Astrocyte (in vitro differentiated cells and primary cell): ENCODE measurements around the gene MRPS12. TPM values are rescaled to one million over a fixed set of nuclear protein-coding genes. Genes with fewer than 3 reads are reported as not detected.

ENCODE experiments used
- DNase-seq: peaks from one replicate; pipeline ENCODE4 v3.0.0-alpha.2; 2010; ENCODE audit warnings: low read depth
- FAIRE-seq: peaks from 2 replicates; lab custom pipeline; 2011; peaks lifted over from hg19 to GRCh38; lab: Jason Lieb, UNC
- H2AFZ ChIP-seq: 2 replicates; pipeline ENCODE4 v1.6.0; 2012; ENCODE audit warnings: low read depth, low read length, inconsistent platforms
- H3K27ac ChIP-seq: 2 replicates; pipeline ENCODE4 v1.5.1; 2011; ENCODE audit warnings: low read depth, low read length, inconsistent platforms
- H3K27me3 ChIP-seq: 2 replicates; pipeline ENCODE4 v1.6.0; 2011; ENCODE audit warnings: low read length, inconsistent platforms; ENCODE audit not compliant: insufficient read depth
- H3K36me3 ChIP-seq: 2 replicates; pipeline ENCODE4 v1.5.1; 2011; ENCODE audit warnings: low read length, inconsistent platforms; ENCODE audit not compliant: insufficient read depth
- H3K4me1 ChIP-seq: 2 replicates; pipeline ENCODE4 v1.5.1; 2011; ENCODE audit warnings: low read length, inconsistent platforms; ENCODE audit not compliant: insufficient read depth
- H3K4me2 ChIP-seq: 2 replicates; pipeline ENCODE4 v1.6.0; 2012; ENCODE audit warnings: low read length, inconsistent platforms
- H3K4me3 ChIP-seq: 2 replicates; pipeline ENCODE4 v1.5.1; 2011; ENCODE audit warnings: low read depth, mild to moderate bottlenecking, low read length, inconsistent platforms; ENCODE audit not compliant: insufficient read depth
- H3K79me2 ChIP-seq: 2 replicates; pipeline ENCODE4 v1.6.0; 2012; ENCODE audit warnings: mild to moderate bottlenecking, low read length, inconsistent platforms; ENCODE audit not compliant: insufficient read depth
- H3K9ac ChIP-seq: 2 replicates; pipeline ENCODE4 v1.6.0; 2012; ENCODE audit warnings: mild to moderate bottlenecking, low read length, inconsistent platforms
- H3K9me3 ChIP-seq: 2 replicates; pipeline ENCODE4 v1.5.1; 2012; ENCODE audit warnings: low read depth, mild to moderate bottlenecking, low read length, inconsistent platforms; ENCODE audit not compliant: insufficient read depth
- H4K20me1 ChIP-seq: 2 replicates; pipeline ENCODE4 v1.6.0; 2012; ENCODE audit warnings: low read length, inconsistent platforms; ENCODE audit not compliant: insufficient read depth
- H3K27ac Mint-ChIP-seq: one replicate; pipeline ENCODE4 v1.8.0; 2021; ENCODE audit warnings: mild to moderate bottlenecking, mixed read lengths; ENCODE audit not compliant: unreplicated experiment
- H3K27me3 Mint-ChIP-seq: one replicate; pipeline ENCODE4 v1.8.0; 2021; ENCODE audit warnings: low read depth, mixed read lengths; ENCODE audit not compliant: unreplicated experiment
- H3K36me3 Mint-ChIP-seq: one replicate; pipeline ENCODE4 v1.8.0; 2021; ENCODE audit warnings: low read depth, mixed read lengths; ENCODE audit not compliant: unreplicated experiment
- H3K4me1 Mint-ChIP-seq: one replicate; pipeline ENCODE4 v1.8.0; 2021; ENCODE audit warnings: low read depth, mixed read lengths; ENCODE audit not compliant: unreplicated experiment
- H3K4me3 Mint-ChIP-seq: one replicate; pipeline ENCODE4 v1.8.0; 2021; ENCODE audit warnings: mild to moderate bottlenecking, moderate library complexity, mixed read lengths; ENCODE audit not compliant: unreplicated experiment
- H3K9me3 Mint-ChIP-seq: one replicate; pipeline ENCODE4 v1.8.0; 2021; ENCODE audit warnings: mild to moderate bottlenecking, mixed read lengths; ENCODE audit not compliant: unreplicated experiment
- EZH2 ChIP-seq: IDR thresholded peaks from 2 replicates; pipeline ENCODE4 v1.6.1; 2012; ENCODE audit warnings: mild to moderate bottlenecking, low read length, inconsistent platforms; ENCODE audit not compliant: insufficient read depth
- total RNA-seq: library from RNA; stranded (reverse); gene quantifications from 2 replicates; pipeline ENCODE4 v1.2.1, GENCODE V29; 2021
- TF ChIP-seq, protein P1 (sequence below): IDR thresholded peaks from 2 replicates; pipeline ENCODE4 v1.5.1; 2011; ENCODE audit warnings: low read depth, mild to moderate bottlenecking, inconsistent platforms, low read length, moderate library complexity; ENCODE audit not compliant: insufficient read depth

Gene MRPS12
- total RNA-seq, 1 donor from 2014 or later = 59.5 TPM

DNA sequence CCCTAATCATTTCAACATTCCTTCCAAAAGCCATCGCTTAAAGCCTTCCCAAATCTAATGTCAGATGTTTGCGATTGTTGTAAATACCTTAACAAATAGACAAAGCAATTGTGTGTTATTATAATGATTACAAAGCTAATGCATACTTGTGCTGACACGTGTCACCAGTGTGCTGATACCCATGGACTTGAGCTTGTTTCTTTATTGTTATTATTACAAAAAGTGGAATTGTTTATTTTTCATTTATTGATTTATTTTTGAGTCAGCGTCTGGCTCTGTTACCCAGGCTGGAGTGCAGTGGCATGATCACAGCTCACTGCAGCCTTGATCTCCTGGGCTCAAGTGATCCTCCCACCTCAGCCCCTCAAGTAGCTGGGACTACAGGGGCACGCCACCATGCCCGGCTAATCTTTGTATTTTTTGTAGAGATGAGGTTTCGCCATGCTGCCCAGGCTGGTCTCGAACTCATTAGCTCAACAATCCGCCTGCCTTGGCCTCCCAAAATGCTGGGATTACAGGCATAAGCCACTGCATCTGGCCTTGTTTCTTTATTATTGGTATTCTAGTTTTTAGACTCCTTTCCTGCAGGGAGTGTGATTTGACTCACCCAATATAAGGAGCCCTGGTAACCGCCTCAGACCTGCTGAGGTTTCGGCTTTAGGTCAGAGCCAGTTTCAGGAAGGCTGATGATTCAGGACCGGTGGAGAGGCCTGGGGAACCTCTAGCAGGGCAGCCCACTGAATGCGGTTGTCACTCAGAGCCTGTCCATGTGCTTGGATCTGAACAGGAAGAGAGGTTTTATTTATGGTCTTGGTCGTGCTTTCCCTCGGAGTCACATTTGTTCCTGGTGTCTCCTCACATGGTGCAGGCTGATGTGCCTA is 46.9 kb downstream of the MRPS12 start:
- peak; percentile 35 for DNase-seq
- Histone ChIP-seq H3K4me1 (peaks cover 14% of the 10 kb centered on the region), H2AFZ (no peak overlapping the region), H3K9me3 (peaks cover 9% of the 10 kb centered on the region), H3K79me2 (peaks cover 6% of the 10 kb centered on the region), H3K9ac (no peak overlapping the region), H3K27me3 (no peaks in the 10 kb centered on the region), H3K4me3 (no peak overlapping the region), H3K4me2 (no peak overlapping the region), H3K36me3 (no peaks in the 10 kb centered on the region), H4K20me1 (no peaks in the 10 kb centered on the region), H3K27ac (no peak overlapping the region)
- Mint-ChIP-seq H3K4me3 (no peak overlapping the region), H3K36me3 (peaks cover 1% of the 10 kb centered on the region), H3K4me1 (peaks cover 15% of the 10 kb centered on the region), H3K27ac (peak overlapping the region; percentile 47), H3K9me3 (peaks cover 5% of the 10 kb centered on the region), H3K27me3 (no peaks in the 10 kb centered on the region)
- TF ChIP-seq, protein P1, sequence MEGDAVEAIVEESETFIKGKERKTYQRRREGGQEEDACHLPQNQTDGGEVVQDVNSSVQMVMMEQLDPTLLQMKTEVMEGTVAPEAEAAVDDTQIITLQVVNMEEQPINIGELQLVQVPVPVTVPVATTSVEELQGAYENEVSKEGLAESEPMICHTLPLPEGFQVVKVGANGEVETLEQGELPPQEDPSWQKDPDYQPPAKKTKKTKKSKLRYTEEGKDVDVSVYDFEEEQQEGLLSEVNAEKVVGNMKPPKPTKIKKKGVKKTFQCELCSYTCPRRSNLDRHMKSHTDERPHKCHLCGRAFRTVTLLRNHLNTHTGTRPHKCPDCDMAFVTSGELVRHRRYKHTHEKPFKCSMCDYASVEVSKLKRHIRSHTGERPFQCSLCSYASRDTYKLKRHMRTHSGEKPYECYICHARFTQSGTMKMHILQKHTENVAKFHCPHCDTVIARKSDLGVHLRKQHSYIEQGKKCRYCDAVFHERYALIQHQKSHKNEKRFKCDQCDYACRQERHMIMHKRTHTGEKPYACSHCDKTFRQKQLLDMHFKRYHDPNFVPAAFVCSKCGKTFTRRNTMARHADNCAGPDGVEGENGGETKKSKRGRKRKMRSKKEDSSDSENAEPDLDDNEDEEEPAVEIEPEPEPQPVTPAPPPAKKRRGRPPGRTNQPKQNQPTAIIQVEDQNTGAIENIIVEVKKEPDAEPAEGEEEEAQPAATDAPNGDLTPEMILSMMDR = no peak
- no peak for TF ChIP-seq EZH2
- FAIRE-seq = no peak

DNA sequence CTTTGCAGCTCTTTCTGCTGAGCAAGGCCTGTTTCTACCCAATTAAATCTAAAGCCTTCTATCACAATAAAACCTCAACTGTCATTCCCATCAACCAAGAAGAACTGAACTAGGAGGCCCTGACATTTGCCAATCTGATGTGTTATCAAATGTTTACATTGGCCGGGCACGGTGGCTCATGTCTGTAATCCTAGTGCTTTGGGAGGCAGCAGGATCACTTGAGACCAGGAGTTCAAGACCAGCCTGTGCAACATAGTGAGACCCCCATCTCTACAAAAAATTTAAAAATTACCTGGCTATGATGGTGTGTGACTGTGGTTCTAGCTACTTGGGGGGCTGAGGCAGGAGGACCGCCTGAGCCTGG is 47.6 kb downstream of the MRPS12 start:
- H3K4me1 ChIP-seq = peaks cover 14% of the 10 kb centered on the region
- H3K27me3 ChIP-seq = no peaks in the 10 kb centered on the region
- peaks cover 4% of the 10 kb centered on the region for H3K79me2 ChIP-seq
- no peaks in the 10 kb centered on the region for H3K36me3 ChIP-seq
- no peak overlapping the region for H3K4me2 ChIP-seq
- no peak overlapping the region for H3K9ac ChIP-seq
- no peak overlapping the region for H3K4me3 ChIP-seq
- H3K9me3 Mint-ChIP-seq = peaks cover 5% of the 10 kb centered on the region
- no peaks in the 10 kb centered on the region for H3K27me3 Mint-ChIP-seq
- H3K27ac ChIP-seq = no peak overlapping the region
- H3K36me3 Mint-ChIP-seq = peaks cover 1% of the 10 kb centered on the region
- FAIRE-seq (no peak), DNase-seq (no peak)
- H4K20me1 ChIP-seq = no peaks in the 10 kb centered on the region
- no peak overlapping the region for H3K27ac Mint-ChIP-seq
- H3K4me1 Mint-ChIP-seq = peaks cover 15% of the 10 kb centered on the region
- TF ChIP-seq EZH2 = no peak
- TF ChIP-seq, protein P1 = no peak
- H3K9me3 ChIP-seq = peaks cover 9% of the 10 kb centered on the region
- H3K4me3 Mint-ChIP-seq = no peak overlapping the region
- no peak overlapping the region for H2AFZ ChIP-seq

- H3K9ac ChIP-seq = no peak overlapping the region
- Mint-ChIP-seq H3K36me3 (peaks cover 1% of the 10 kb centered on the region), H3K27me3 (no peaks in the 10 kb centered on the region), H3K27ac (no peak overlapping the region), H3K9me3 (peaks cover 4% of the 10 kb centered on the region), H3K4me1 (peaks cover 13% of the 10 kb centered on the region), H3K4me3 (no peak overlapping the region)
- H3K36me3 ChIP-seq = no peaks in the 10 kb centered on the region
- peaks cover 11% of the 10 kb centered on the region for H3K4me1 ChIP-seq
- FAIRE-seq (no peak), DNase-seq (no peak)
- no peaks in the 10 kb centered on the region for H3K79me2 ChIP-seq
- no peak overlapping the region for H2AFZ ChIP-seq
- H4K20me1 ChIP-seq = no peaks in the 10 kb centered on the region
- H3K27me3 ChIP-seq = no peaks in the 10 kb centered on the region
- TF ChIP-seq, protein P1 = no peak
- TF ChIP-seq EZH2 = no peak
- peaks cover 9% of the 10 kb centered on the region for H3K9me3 ChIP-seq
- no peak overlapping the region for H3K27ac ChIP-seq
- no peak overlapping the region for H3K4me2 ChIP-seq
- H3K4me3 ChIP-seq = no peak overlapping the region
Measured at GRCh38 chr19:38979812-38980211, 49.1 kb downstream of the MRPS12 start.
